K562 (cell line): ENCODE results near the gene POLG. TPM values are rescaled to one million over a fixed set of nuclear protein-coding genes. Genes with fewer than 3 reads are reported as not detected.

ENCODE experiments used
- ATAC-seq: fragments of 200-7000 bp; cut with Tn5 transposase; 3 replicates; pipeline ENCODE4 v1.9.1; 2020; ENCODE audit warnings: moderate library complexity
- BruUV-seq: library from RNA; stranded (reverse); fragments of 400-500 nt; replicated peaks from 2 replicates; lab custom pipeline; 2021; lab: Mats Ljungman, UMichigan
- CTCF ChIA-PET: fragments of 300-600 bp; formaldehyde crosslinking; extraction: SDS; loops from one replicate; lab custom pipeline; 2021; ENCODE audit warnings: low intra/inter-chr PET ratio; lab: Yijun Ruan, JAX
- POLR2A ChIA-PET: fragments of 300-600, 350-650 bp; sonication (Branson Sonifier 250); formaldehyde crosslinking; extraction: SDS; loops from one replicate; lab custom pipeline; 2021; ENCODE audit warnings: antibody characterized with exemption, inconsistent platforms; lab: Yijun Ruan, JAX
- DNase-seq, 4 experiments: peaks; one replicate each; pipeline versions ENCODE4 v3.0.0 to v3.0.0-alpha.2; 2011 to 2018; ENCODE audit warnings: low spot score in 3 of 4, mixed read lengths in 3 of 4; ENCODE audit errors: extremely low read depth in 1 of 4
- FAIRE-seq: peaks from 2 replicates; lab custom pipeline; 2011; peaks lifted over from hg19 to GRCh38; lab: Jason Lieb, UNC
- H2AFZ ChIP-seq: 2 replicates; pipeline ENCODE4 v1.6.0; 2011; ENCODE audit warnings: low read depth, low read length, control low read depth, inconsistent platforms
- H3K27ac ChIP-seq: fragments of 200-600 bp; 3 replicates; pipeline ENCODE4 v1.8.0; 2011; ENCODE audit warnings: low read depth, mild to moderate bottlenecking, control low read depth, inconsistent platforms, low read length, moderate library complexity, mixed read lengths; ENCODE audit errors: extremely low read depth
- H3K27me3 ChIP-seq, 2 experiments: fragments of 300-600 bp in 1 of 2; 2 replicates in 1 of 2; 3 replicates in 1 of 2; pipeline versions ENCODE4 v1.6.0 to v1.8.0; 2011; ENCODE audit warnings: inconsistent platforms in 2 of 2, low read length in 2 of 2, mild to moderate bottlenecking in 1 of 2, mixed read lengths in 1 of 2, moderate library complexity in 1 of 2; ENCODE audit not compliant: control insufficient read depth in 2 of 2, insufficient read depth in 2 of 2
- H3K36me3 ChIP-seq: fragments of 300-600 bp; 3 replicates; pipeline ENCODE4 v1.8.0; 2011; ENCODE audit warnings: mild to moderate bottlenecking, low read length, inconsistent platforms; ENCODE audit not compliant: control insufficient read depth, insufficient read depth
- H3K4me1 ChIP-seq, 2 experiments: fragments of 200-600 bp in 1 of 2; replicated peaks in 1 of 2; 2 replicates in 1 of 2; 3 replicates in 1 of 2; pipeline versions ENCODE4 v1.5.1 to v1.8.0; 2011; ENCODE audit warnings: inconsistent platforms in 2 of 2, low read length in 2 of 2, mild to moderate bottlenecking in 1 of 2, mixed read lengths in 1 of 2, moderate library complexity in 1 of 2; ENCODE audit not compliant: control insufficient read depth in 2 of 2, insufficient read depth in 2 of 2
- H3K4me2 ChIP-seq: 2 replicates; pipeline ENCODE4 v1.6.1; 2011; ENCODE audit warnings: low read length, control low read depth, inconsistent platforms, mixed read lengths; ENCODE audit not compliant: insufficient read depth
- H3K4me3 ChIP-seq: fragments of 200-600 bp; sonication (generic), shearing (Covaris generic); 2 replicates; pipeline ENCODE4 v1.5.1; 2016; ENCODE audit warnings: control low read depth, inconsistent platforms
- H3K79me2 ChIP-seq: fragments of 200-600 bp; 3 replicates; pipeline ENCODE4 v1.8.0; 2011; ENCODE audit warnings: low read length, inconsistent platforms; ENCODE audit not compliant: control insufficient read depth, insufficient read depth
- H3K9ac ChIP-seq, 2 experiments: 2 replicates each; pipeline versions ENCODE4 v1.6.0 to v1.6.1; 2011; ENCODE audit warnings: low read depth in 2 of 2, low read length in 2 of 2, control low read depth in 1 of 2, inconsistent platforms in 1 of 2, mild to moderate bottlenecking in 1 of 2, mixed read lengths in 1 of 2; ENCODE audit not compliant: insufficient read depth in 1 of 2
- H3K9me1 ChIP-seq: one replicate; pipeline ENCODE4 v1.6.0; 2011; ENCODE audit warnings: inconsistent platforms, mild to moderate bottlenecking, low read length, moderate library complexity; ENCODE audit not compliant: control insufficient read depth, insufficient read depth
- H3K9me3 ChIP-seq: replicated peaks from 2 replicates; pipeline ENCODE4 v1.5.1; 2011; ENCODE audit warnings: low read depth, low read length, inconsistent platforms; ENCODE audit not compliant: control insufficient read depth, insufficient read depth
- H4K20me1 ChIP-seq: replicated peaks from 2 replicates; pipeline ENCODE4 v1.6.1; 2011; ENCODE audit warnings: low read length, inconsistent platforms, mixed read lengths; ENCODE audit not compliant: control insufficient read depth, insufficient read depth
- ATF1 ChIP-seq, 2 experiments: fragments of 450-650 bp in 1 of 2; IDR thresholded peaks; 2 replicates each; pipeline ENCODE4 v1.6.1; 2016; ENCODE audit warnings: missing compliant biosample characterization in 1 of 2, missing genetic modification characterization in 1 of 2
- CTCF ChIP-seq, 3 experiments: IDR thresholded peaks in 2 of 3; conservative IDR thresholded peaks in 1 of 3; 2 replicates each; pipeline ENCODE4 v1.5.1; 2011 to 2012; ENCODE audit warnings: low read length in 3 of 3, mild to moderate bottlenecking in 3 of 3, control low read depth in 2 of 3, improper control_type of control experiment in 1 of 3, inconsistent platforms in 1 of 3, low read depth in 1 of 3, mixed read lengths in 1 of 3, moderate library complexity in 1 of 3; ENCODE audit not compliant: insufficient read depth in 2 of 3
- ETV5 ChIP-seq: sonication (generic); formaldehyde crosslinking; IDR thresholded peaks from 2 replicates; pipeline ENCODE4 v1.4.0; 2020; ENCODE audit warnings: low read depth, mild to moderate bottlenecking, missing genetic modification reagents
- KLF1 ChIP-seq: fragments of 450-650 bp; IDR thresholded peaks from 2 replicates; pipeline ENCODE4 v1.6.1; 2016; ENCODE audit warnings: missing genetic modification characterization, missing compliant biosample characterization
- PHF8 ChIP-seq: fragments of 200-600 bp; sonication (generic); IDR thresholded peaks from 2 replicates; pipeline ENCODE4 v1.6.1; 2012; ENCODE audit warnings: mixed run types, mild to moderate bottlenecking, inconsistent platforms, low read length, moderate library complexity, borderline replicate concordance
- RAD21 ChIP-seq, 2 experiments: fragments of 250-450 bp in 1 of 2; fragments of 450-650 bp in 1 of 2; sonication (Bioruptor Pico) in 1 of 2; formaldehyde crosslinking in 1 of 2; IDR thresholded peaks in 1 of 2; conservative IDR thresholded peaks in 1 of 2; 2 replicates each; pipeline versions ENCODE4 v1.4.0 to v1.8.0; 2020 to 2022; ENCODE audit warnings: mild to moderate bottlenecking in 2 of 2, moderate library complexity in 1 of 2
- TAF9B ChIP-seq: fragments of 450-650 bp; IDR thresholded peaks from 2 replicates; pipeline ENCODE4 v1.6.1; 2018; ENCODE audit warnings: mild to moderate bottlenecking; ENCODE audit not compliant: partially characterized antibody
- TBL1XR1 ChIP-seq, 2 experiments: IDR thresholded peaks; 2 replicates each; pipeline ENCODE4 v1.6.1; 2012; ENCODE audit warnings: improper control_type of control experiment in 2 of 2, low read length in 2 of 2, mild to moderate bottlenecking in 1 of 2
- ZBTB49 ChIP-seq: sonication (generic); formaldehyde crosslinking; IDR thresholded peaks from 2 replicates; pipeline ENCODE4 v1.8.0; 2022; ENCODE audit warnings: missing genetic modification reagents, mild to moderate bottlenecking, borderline replicate concordance
- ZNF324 ChIP-seq: fragments of 250-450 bp; sonication (Bioruptor Pico); IDR thresholded peaks from 2 replicates; pipeline ENCODE4 v1.4.0; 2020; ENCODE audit warnings: mild to moderate bottlenecking
- ZNF41 ChIP-seq: fragments of 250-450 bp; sonication (Bioruptor Pico); conservative IDR thresholded peaks from 2 replicates; pipeline ENCODE4 v1.4.0; 2020; ENCODE audit warnings: mild to moderate bottlenecking
- ZNF511 ChIP-seq: sonication (generic); formaldehyde crosslinking; IDR thresholded peaks from 2 replicates; pipeline ENCODE4 v1.8.0; 2022; ENCODE audit warnings: mild to moderate bottlenecking, missing genetic modification reagents
- WGBS: fragments of 100-300 bp; shearing (Covaris generic); methylation state at CpG from one replicate; pipeline ENCODE4 v1.1.6; 2016; ENCODE audit warnings: low coverage, mixed read lengths; ENCODE audit not compliant: insufficient coverage; ENCODE audit errors: missing lambda C conversion rate; 5-methylcytosine and 5-hydroxymethylcytosine counted together
- in situ Hi-C: fragments of 300-500 bp; cut with MboI; formaldehyde crosslinking; loops from 4 replicates; pipeline ENCODE4 v1.15.0; 2018; ENCODE audit warnings: inconsistent platforms, mixed read lengths
- intact Hi-C: fragments of 100-400 bp; cut with micrococcal nuclease; formaldehyde crosslinking; loops from 2 replicates; pipeline ENCODE4 v1.14.2; 2022
- polyA plus RNA-seq, 8 experiments: library from polyadenylated mRNA; depleted of rRNA in 4 of 8; stranded (reverse) in 5 of 8; unstranded in 3 of 8; fragments of >200 nt; fragmentation: Nextera tagmentation in 2 of 8; fragmentation: Illumina TruSeq in 1 of 8; extraction: Ambion mirVana in 2 of 8; extraction: Trizol in 1 of 8; gene quantifications; 2 replicates each; pipeline versions ENCODE4 v1.2.1 to v1.2.3, GENCODE V29; 2011 to 2014; ENCODE audit warnings: inconsistent platforms in 1 of 8, missing spikeins in 1 of 8
- total RNA-seq, 7 experiments: library from RNA; depleted of rRNA in 6 of 7; stranded (reverse); fragments of >200 nt in 6 of 7; fragmentation: Illumina TruSeq in 2 of 7; extraction: Trizol in 2 of 7; gene quantifications; 2 replicates each; pipeline versions ENCODE4 v1.2.1 to v1.2.3, GENCODE V29; 2011 to 2021; ENCODE audit warnings: low replicate concordance in 1 of 7

POLG gene
- total and polyA plus RNA-seq, 9 of the 15 experiments (the other 6 are each of a cell fraction or from before 2014, with no cell fraction given), result 15.2 to 83.8 (median 38.6) TPM

- TF ChIP-seq ZNF511 (CRISPR knock-in tag) (no peak), TBL1XR1 (IDR thresholded peaks at IDR 0.05; ENCODE audit: low read length in 2 of 2) (no peak)
- TF ChIP-seq, all 486 proteins: peak for 0
These were observed 35.7 kb upstream of the POLG start (continued) for GRCh38 chr15:89370120-89370977.

GRCh38 chr15:89369341-89369947 lies 34.8 kb upstream of the POLG start:
- no peak overlapping the region for H3K9ac ChIP-seq
- peaks cover 11% of the 10 kb centered on the region for H4K20me1 ChIP-seq
- H3K9me1 ChIP-seq, result peaks cover 4% of the 10 kb centered on the region
- H3K79me2 ChIP-seq, result no peaks in the 10 kb centered on the region
- H3K36me3 ChIP-seq, result no peaks in the 10 kb centered on the region
- no peak overlapping the region for H3K27ac ChIP-seq
- H3K4me1 ChIP-seq, result peaks cover 0 to 22% of the 10 kb centered on the region in 2 experiments; a peak in 3 of 5 replicates
- no peak for FAIRE-seq
- BruUV-seq, result no TSS peak
- intact Hi-C loops, result no loop called here
- peaks cover 62 to 84% of the 10 kb centered on the region in 2 experiments for H3K27me3 ChIP-seq
- no peak overlapping the region for H3K4me2 ChIP-seq
- WGBS, result 0% methylated on average over 3 of the region's 3 CpGs
- ChIA-PET POLR2A (no interaction called here), CTCF (no interaction called here)
- DNase-seq, result no peak
- in situ Hi-C loops, result no loop called here
- ATAC-seq, result no peak
- H3K9me3 ChIP-seq, result no peaks in the 10 kb centered on the region
- no peak overlapping the region for H2AFZ ChIP-seq
- H3K4me3 ChIP-seq, result no peak overlapping the region
- no peak for TF ChIP-seq CTCF (IDR thresholded peaks at IDR 0.05 in 2 of 3, conservative IDR thresholded peaks at IDR 0.05 in 1 of 3; ENCODE audit: insufficient read depth in 2 of 3, low read depth in 1 of 3, low read length in 3 of 3)
- no peak for TF ChIP-seq PHF8
- TF ChIP-seq RAD21 (CRISPR knock-in tag; conservative IDR thresholded peaks at IDR 0.05 in 1 of 2, IDR thresholded peaks at IDR 0.05 in 1 of 2), result no peak
- TF ChIP-seq ATF1 (CRISPR knock-in tag; IDR thresholded peaks at IDR 0.05), result no peak
- no peak for TF ChIP-seq ATF1 (tag; IDR thresholded peaks at IDR 0.05)
- no peak for TF ChIP-seq ZBTB49
- TF ChIP-seq ZNF324 (CRISPR knock-in tag), result no peak
- TF ChIP-seq ZNF41 (CRISPR knock-in tag), result no peak
- no peak for TF ChIP-seq ETV5 (CRISPR knock-in tag)
- TF ChIP-seq TAF9B, result no peak
- TF ChIP-seq KLF1 (tag), result no peak
